Karpas-422 (cell line): ENCODE measurements around the gene USP32. TPM values are rescaled to one million over a fixed set of nuclear protein-coding genes. Genes with fewer than 3 reads are reported as not detected.
A peak's percentile ranks its signal among the peaks of the same experiment; 100 is the strongest.

Experiments
- DNase-seq: peaks from one replicate; pipeline ENCODE4 v3.0.0-alpha.2; 2015
- H2AFZ ChIP-seq: fragments of 200-600 bp; sonication (generic); 2 replicates; pipeline ENCODE4 v1.6.1; 2014; ENCODE audit warnings: antibody characterized with exemption, low read length, mixed read lengths
- H3K27ac ChIP-seq: fragments of 200-600 bp; sonication (generic); 2 replicates; pipeline ENCODE4 v1.5.1; 2014; ENCODE audit warnings: mild to moderate bottlenecking, low read length, moderate library complexity
- H3K27me3 ChIP-seq: fragments of 200-600 bp; sonication (generic); 2 replicates; pipeline ENCODE4 v1.6.1; 2014; ENCODE audit warnings: low read length, mixed read lengths
- H3K36me3 ChIP-seq: fragments of 200-600 bp; sonication (generic); 2 replicates; pipeline ENCODE4 v1.6.1; 2014; ENCODE audit warnings: low read length, mixed read lengths; ENCODE audit not compliant: insufficient read depth
- H3K4me1 ChIP-seq: fragments of 200-600 bp; sonication (generic); 2 replicates; pipeline ENCODE4 v1.6.1; 2014; ENCODE audit warnings: mild to moderate bottlenecking, low read length, mixed read lengths
- H3K4me2 ChIP-seq: fragments of 200-600 bp; sonication (generic); 2 replicates; pipeline ENCODE4 v1.6.1; 2014; ENCODE audit warnings: low read length, low read depth, mild to moderate bottlenecking; ENCODE audit not compliant: poor library complexity, severe bottlenecking
- H3K4me3 ChIP-seq: fragments of 200-600 bp; sonication (generic); 2 replicates; pipeline ENCODE4 v1.5.1; 2014; ENCODE audit warnings: mild to moderate bottlenecking, antibody characterized with exemption, low read length, mixed read lengths
- H3K79me2 ChIP-seq: fragments of 200-600 bp; sonication (generic); 2 replicates; pipeline ENCODE4 v1.6.1; 2014; ENCODE audit warnings: mild to moderate bottlenecking, low read length, mixed read lengths
- H3K9ac ChIP-seq: fragments of 200-600 bp; sonication (generic); 2 replicates; pipeline ENCODE4 v1.6.0; 2014; ENCODE audit warnings: low read length
- H3K9me2 ChIP-seq: fragments of 200-600 bp; sonication (generic), shearing (Covaris generic); replicated peaks from 2 replicates; pipeline ENCODE4 v1.6.0; 2014; ENCODE audit warnings: mild to moderate bottlenecking, low read length, moderate library complexity; ENCODE audit not compliant: insufficient read depth
- H3K9me3 ChIP-seq: fragments of 300-700, 200-600 bp; sonication (generic); 2 replicates; pipeline ENCODE4 v1.6.1; 2014; ENCODE audit warnings: low read length, mixed read lengths
- H4K20me1 ChIP-seq: fragments of 200-600 bp; sonication (generic); 2 replicates; pipeline ENCODE4 v1.6.1; 2014; ENCODE audit warnings: mild to moderate bottlenecking, antibody characterized with exemption, low read length, low read depth; ENCODE audit not compliant: insufficient read depth
- total RNA-seq: library from RNA; depleted of rRNA; stranded (reverse); fragments of >200 nt; shearing (Covaris generic); gene quantifications from 2 replicates; pipeline ENCODE4 v1.2.3, GENCODE V29; 2014; ENCODE audit warnings: low replicate concordance

USP32 gene
- total RNA-seq, 1 experiment from 2014 or later: 81.0 TPM

- Histone ChIP-seq H3K9ac (no peak overlapping the region), H4K20me1 (no peaks in the 10 kb centered on the region), H3K27ac (no peak overlapping the region), H3K79me2 (no peaks in the 10 kb centered on the region), H3K27me3 (no peaks in the 10 kb centered on the region), H2AFZ (no peak overlapping the region), H3K4me3 (no peak overlapping the region), H3K9me3 (no peaks in the 10 kb centered on the region), H3K4me1 (peaks cover 11% of the 10 kb centered on the region), H3K4me2 (no peak overlapping the region), H3K36me3 (no peaks in the 10 kb centered on the region), H3K9me2 (no peaks in the 10 kb centered on the region)
- no peak for DNase-seq
These were observed 243.6 kb downstream of the USP32 start for GRCh38 chr17:60148373-60148772.

- Histone ChIP-seq H3K4me2 (no peak overlapping the region), H3K27me3 (no peaks in the 10 kb centered on the region), H3K27ac (no peak overlapping the region), H3K9me2 (no peaks in the 10 kb centered on the region), H2AFZ (no peak overlapping the region), H3K4me1 (peaks cover 16% of the 10 kb centered on the region), H4K20me1 (no peaks in the 10 kb centered on the region), H3K4me3 (no peak overlapping the region), H3K9me3 (no peaks in the 10 kb centered on the region), H3K9ac (no peak overlapping the region), H3K36me3 (no peaks in the 10 kb centered on the region), H3K79me2 (no peaks in the 10 kb centered on the region)
- no peak for DNase-seq
These were observed 244.2 kb downstream of the USP32 start for GRCh38 chr17:60147553-60148223.

- Histone ChIP-seq H3K27me3 (no peaks in the 10 kb centered on the region), H3K4me2 (no peak overlapping the region)
These were observed 245.7 kb downstream of the USP32 start for GRCh38 chr17:60146206-60146605.

GRCh38 chr17:60145006-60145935 is 246.7 kb downstream of the USP32 start:
- H4K20me1 ChIP-seq: no peaks in the 10 kb centered on the region
- no peak for DNase-seq
- no peak overlapping the region for H3K4me3 ChIP-seq
- no peaks in the 10 kb centered on the region for H3K27me3 ChIP-seq
- no peaks in the 10 kb centered on the region for H3K79me2 ChIP-seq
- H2AFZ ChIP-seq: no peak overlapping the region
- H3K27ac ChIP-seq: no peak overlapping the region
- no peak overlapping the region for H3K4me2 ChIP-seq
- no peaks in the 10 kb centered on the region for H3K9me2 ChIP-seq
- H3K9ac ChIP-seq: no peak overlapping the region
- no peaks in the 10 kb centered on the region for H3K36me3 ChIP-seq
- peaks cover 12% of the 10 kb centered on the region for H3K4me1 ChIP-seq
- H3K9me3 ChIP-seq: no peaks in the 10 kb centered on the region

More at GRCh38 chr17:60146206-60146605, 245.7 kb downstream of the USP32 start:
- DNase-seq: no peak
- no peak overlapping the region for H3K4me3 ChIP-seq
- H3K79me2 ChIP-seq: no peaks in the 10 kb centered on the region
- no peak overlapping the region for H2AFZ ChIP-seq
- H3K27ac ChIP-seq: no peak overlapping the region
- H3K9me3 ChIP-seq: no peaks in the 10 kb centered on the region
- H3K36me3 ChIP-seq: no peaks in the 10 kb centered on the region
- H3K9ac ChIP-seq: no peak overlapping the region
- H4K20me1 ChIP-seq: no peaks in the 10 kb centered on the region
- no peaks in the 10 kb centered on the region for H3K9me2 ChIP-seq
- H3K4me1 ChIP-seq: peaks cover 16% of the 10 kb centered on the region

- Histone ChIP-seq H2AFZ (peak overlapping the region; percentile 82), H3K4me3 (no peak overlapping the region), H3K36me3 (no peaks in the 10 kb centered on the region), H3K4me2 (peak overlapping the region; percentile 44), H3K9me3 (no peaks in the 10 kb centered on the region), H3K4me1 (peaks cover 12% of the 10 kb centered on the region), H3K27ac (no peak overlapping the region), H3K9me2 (no peaks in the 10 kb centered on the region), H3K9ac (peak overlapping the region; percentile 31; the same call in 1 of the 2 replicates), H4K20me1 (no peaks in the 10 kb centered on the region), H3K79me2 (no peaks in the 10 kb centered on the region), H3K27me3 (no peaks in the 10 kb centered on the region)
- DNase-seq: peak; percentile 93
These were observed 248.9 kb downstream of the USP32 start for GRCh38 chr17:60142872-60143499.

GRCh38 chr17:60141111-60142018 is 250.6 kb downstream of the USP32 start:
- H4K20me1 ChIP-seq: no peaks in the 10 kb centered on the region
- H3K27ac ChIP-seq: no peak overlapping the region
- no peak overlapping the region for H2AFZ ChIP-seq
- H3K27me3 ChIP-seq: no peaks in the 10 kb centered on the region
- no peak overlapping the region for H3K4me2 ChIP-seq
- H3K4me3 ChIP-seq: no peak overlapping the region
- no peaks in the 10 kb centered on the region for H3K79me2 ChIP-seq
- H3K9me3 ChIP-seq: no peaks in the 10 kb centered on the region
- H3K9me2 ChIP-seq: no peaks in the 10 kb centered on the region
- no peak overlapping the region for H3K9ac ChIP-seq
- no peak for DNase-seq
- peaks cover 14% of the 10 kb centered on the region for H3K4me1 ChIP-seq
- H3K36me3 ChIP-seq: no peaks in the 10 kb centered on the region

- no peaks in the 10 kb centered on the region for H3K36me3 ChIP-seq
- no peaks in the 10 kb centered on the region for H3K9me2 ChIP-seq
- peaks cover 20% of the 10 kb centered on the region for H3K4me1 ChIP-seq
- no peak for DNase-seq
- H3K79me2 ChIP-seq: no peaks in the 10 kb centered on the region
- H3K27ac ChIP-seq: no peak overlapping the region
- H4K20me1 ChIP-seq: no peaks in the 10 kb centered on the region
- no peaks in the 10 kb centered on the region for H3K27me3 ChIP-seq
- H3K9ac ChIP-seq: no peak overlapping the region
- no peak overlapping the region for H3K4me2 ChIP-seq
- H3K4me3 ChIP-seq: no peak overlapping the region
- no peak overlapping the region for H2AFZ ChIP-seq
- no peaks in the 10 kb centered on the region for H3K9me3 ChIP-seq
These were observed 252.3 kb downstream of the USP32 start for GRCh38 chr17:60139438-60140285.
